GM19324 (cell line): ENCODE data around the gene ZCCHC7.
"Not testable (repeated sequence)": the region's sequence is repeated elsewhere in the genome, so short reads cannot be mapped to it uniquely, and the experiment has no call there.

Experiments
- ATAC-seq: cut with Tn5 transposase; IDR thresholded peaks from one replicate; pipeline ENCODE4 v1.9.1; 2021; ENCODE audit warnings: mild to moderate bottlenecking, moderate library complexity; ENCODE audit not compliant: unreplicated experiment, low FRiP score

Gene ZCCHC7

DNA sequence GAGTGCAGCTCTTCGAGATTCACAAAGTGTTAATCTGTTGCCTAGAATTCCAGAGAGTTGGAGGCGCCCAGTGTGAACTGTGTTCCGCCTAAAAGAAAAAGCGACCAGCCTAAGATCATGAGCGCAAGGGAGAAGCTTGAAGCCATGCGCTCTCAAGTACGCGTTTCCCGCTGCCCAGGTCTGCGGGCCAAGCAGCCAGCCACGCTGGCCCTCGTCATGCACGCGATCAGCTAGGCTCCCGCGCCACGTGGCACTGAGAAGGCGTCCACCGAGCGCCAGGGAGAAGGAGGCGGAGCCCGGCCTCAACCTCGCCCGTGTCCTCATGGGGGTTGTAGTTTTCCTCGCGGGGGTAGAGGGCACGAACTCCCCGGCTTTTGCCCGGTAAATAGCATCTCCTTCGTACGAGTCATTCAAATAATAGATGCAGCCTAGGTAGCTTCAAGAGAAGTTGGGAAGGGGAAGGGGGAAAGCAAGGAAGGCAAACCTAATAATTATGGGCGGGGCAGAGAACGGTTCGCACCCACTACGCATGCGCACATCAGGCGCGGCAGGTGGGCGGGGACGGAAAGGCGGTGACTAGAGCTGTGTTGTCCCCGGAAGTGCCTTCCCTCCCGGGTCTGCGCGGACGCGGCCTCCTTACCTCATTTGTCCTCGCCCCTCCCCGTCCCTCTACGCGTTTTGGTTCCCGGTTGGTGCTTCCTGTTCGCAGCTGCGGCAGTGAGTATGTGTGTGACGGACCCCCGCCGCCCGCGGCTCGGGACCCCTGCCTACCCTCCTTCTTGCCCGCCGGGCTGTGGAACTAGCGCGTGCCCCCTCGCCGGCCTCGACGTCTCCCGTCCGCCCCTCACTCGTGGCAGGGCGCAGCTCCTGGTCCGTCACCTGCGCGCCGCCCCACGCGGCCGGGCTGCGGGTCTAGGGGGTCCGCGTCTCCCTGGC, at the start of gene ZCCHC7:
TSS of gene ZCCHC7 (plus strand) at position 668 of the 936 bp plus-strand sequence.
- peak; percentile 96 for ATAC-seq

DNA sequence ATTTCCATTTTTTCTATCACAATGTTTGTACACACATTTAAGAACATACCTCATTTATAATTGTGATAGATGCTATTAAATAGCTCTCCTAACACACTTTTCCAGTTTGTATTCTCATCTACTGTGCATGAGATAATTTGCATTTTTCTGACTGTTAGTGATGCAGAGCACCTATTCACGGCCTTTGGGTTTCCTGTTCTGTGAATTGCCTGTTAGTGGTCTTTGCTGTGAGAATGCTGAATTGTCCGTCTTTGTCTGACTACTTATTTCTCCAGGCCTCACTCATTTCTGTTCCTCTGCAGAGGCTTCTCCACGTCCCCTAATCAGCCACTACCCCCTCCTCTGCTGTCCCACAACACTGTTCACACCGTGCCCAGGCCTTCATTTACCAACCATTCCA, 45.6 kb upstream of the ZCCHC7 start:
- ATAC-seq = not testable (repeated sequence)

DNA sequence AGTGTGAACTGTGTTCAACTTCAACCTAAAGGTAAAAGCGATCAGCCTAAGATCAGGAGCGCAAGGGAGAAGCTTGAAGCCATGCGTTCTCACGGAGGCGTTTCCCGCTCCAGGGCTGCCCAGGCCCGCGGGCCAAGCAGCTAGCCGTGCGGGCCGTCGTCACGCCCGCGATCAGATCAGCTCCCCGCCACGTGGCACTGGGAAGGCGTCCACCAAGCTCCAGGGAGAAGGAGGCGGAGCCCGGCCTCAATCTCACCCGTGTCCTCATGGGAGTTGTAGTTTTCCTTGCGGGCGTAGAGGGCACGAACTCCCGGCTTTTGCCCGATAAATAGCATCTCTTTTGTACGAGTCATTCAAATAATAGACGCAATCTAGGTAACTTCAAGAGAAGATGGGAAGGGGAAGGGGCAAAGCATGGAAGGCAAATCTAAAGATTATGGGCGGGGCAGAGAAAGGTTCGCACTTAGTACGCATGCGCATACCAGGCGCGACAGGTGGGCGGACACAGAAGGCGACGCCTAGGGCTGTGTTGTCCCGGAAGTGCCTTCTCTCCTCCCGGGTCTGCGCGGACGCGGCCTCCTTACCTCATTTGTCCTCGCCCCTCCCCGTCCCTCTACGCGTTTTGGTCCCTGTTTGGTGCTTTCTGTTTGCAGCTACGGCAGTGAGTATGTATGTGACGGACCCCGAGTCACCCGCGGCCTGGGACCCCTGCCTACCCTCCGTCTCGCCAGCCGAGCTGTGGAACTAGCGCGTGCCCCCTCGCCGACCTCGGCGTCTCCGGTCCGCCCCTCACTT, 40.8 kb upstream of the ZCCHC7 start:
- ATAC-seq = peak; percentile 96

DNA sequence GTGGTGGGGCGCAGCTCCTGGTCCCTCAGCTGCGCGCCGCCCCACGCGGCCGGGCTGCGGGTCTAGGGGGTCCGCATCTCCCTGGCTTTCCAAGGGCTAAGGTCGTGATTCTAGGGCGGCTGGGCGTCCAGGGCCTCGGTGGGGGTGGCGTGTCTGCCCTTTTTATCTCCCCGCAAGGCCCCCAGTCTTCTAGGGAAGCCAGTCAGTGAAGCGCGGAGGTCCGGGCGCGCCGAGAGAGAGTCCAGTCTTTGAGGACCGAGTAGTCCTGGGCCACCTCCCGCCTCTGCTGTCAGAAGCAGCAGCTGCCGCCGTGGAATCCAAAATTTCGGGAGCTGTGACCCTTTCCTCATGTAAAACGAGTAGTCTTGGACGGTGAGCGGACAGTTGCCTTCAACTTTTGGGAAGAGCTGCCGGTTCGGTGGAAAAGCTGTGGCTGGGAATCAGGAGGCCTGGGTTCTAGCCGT, 40.2 kb upstream of the ZCCHC7 start:
- not testable (repeated sequence) for ATAC-seq

DNA sequence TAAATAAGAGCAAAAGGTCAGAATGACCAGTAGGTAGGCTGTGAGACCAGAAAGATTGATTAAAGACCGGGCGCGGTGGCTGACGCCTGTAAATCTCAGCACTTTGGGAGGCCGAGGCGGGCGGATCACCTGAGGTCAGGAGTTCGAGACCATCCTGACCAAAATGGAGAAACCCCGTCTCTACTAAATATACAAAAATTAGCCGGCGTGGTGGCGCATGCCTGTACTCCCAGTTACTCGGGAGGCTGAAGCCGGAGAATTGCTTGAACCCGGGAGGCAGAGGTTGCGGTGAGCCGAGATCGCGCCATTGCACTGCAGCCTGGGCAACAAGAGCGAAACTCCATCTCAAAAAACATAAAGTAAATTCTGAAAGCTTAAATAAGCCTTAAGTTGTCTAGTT, 38.9 kb upstream of the ZCCHC7 start:
- not testable (repeated sequence) for ATAC-seq

DNA sequence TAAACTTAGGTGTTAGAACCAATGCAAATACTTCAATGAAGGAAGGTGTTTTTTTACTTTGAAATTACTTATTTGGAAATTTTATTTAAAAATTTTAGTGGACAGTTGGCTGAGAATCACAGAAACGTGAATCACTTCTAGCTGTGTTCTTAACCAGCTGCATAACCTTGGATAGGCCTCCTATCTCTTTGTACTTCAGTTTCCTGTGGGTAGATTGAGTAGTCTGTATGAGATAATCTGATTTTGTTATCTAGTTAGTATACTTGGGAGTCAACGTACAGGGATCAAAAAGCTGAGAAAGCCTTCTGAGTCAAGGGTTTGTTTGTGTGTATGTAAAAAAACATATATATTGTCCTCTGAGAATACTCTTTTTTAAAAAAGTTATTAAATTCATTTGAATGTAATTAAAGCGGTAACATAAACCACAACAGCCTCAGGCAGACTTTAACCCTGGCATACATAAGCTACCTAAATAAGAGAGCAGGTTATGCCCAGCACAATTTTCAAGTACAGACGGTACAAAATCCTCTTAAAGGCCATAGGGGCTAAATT, 38.1 kb upstream of the ZCCHC7 start:
- no peak for ATAC-seq

DNA sequence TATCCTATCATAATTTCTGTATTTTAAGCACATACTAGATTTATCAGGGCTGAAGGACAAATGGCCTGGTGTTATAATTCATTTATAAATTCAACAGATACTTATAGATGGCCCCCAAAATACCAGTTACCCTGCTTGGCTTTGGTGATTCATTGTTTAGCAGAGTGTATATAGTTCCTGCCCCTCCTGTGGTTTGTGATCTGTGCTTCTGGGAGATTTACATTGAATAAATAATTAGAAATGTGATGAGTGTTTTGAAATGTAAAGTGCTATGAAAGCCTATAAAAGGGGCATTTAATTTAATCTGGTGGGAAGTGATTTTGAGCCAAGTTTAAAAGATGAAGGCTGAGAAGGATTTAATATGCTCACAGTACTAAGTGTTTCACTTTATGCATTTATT, 36.7 kb upstream of the ZCCHC7 start:
- ATAC-seq = no peak

DNA sequence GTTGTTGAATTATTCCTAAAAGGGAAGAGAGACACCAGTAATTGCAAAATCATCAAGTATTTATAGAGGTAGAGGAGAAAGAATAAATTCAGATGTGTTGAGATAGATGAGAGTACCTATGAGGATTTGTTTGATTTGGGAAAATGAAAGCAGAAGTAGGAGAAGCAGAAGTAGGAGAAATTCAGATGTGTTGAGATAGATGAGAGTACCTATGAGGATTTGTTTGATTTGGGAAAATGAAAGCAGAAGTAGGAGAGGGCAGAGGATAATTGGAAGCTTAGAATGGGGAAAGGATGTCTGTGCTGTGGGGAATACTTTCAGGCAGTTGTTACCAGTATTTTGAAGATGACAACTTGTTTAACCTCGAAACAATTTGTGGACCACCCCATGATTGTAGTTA, 35.1 kb upstream of the ZCCHC7 start:
- no peak for ATAC-seq

DNA sequence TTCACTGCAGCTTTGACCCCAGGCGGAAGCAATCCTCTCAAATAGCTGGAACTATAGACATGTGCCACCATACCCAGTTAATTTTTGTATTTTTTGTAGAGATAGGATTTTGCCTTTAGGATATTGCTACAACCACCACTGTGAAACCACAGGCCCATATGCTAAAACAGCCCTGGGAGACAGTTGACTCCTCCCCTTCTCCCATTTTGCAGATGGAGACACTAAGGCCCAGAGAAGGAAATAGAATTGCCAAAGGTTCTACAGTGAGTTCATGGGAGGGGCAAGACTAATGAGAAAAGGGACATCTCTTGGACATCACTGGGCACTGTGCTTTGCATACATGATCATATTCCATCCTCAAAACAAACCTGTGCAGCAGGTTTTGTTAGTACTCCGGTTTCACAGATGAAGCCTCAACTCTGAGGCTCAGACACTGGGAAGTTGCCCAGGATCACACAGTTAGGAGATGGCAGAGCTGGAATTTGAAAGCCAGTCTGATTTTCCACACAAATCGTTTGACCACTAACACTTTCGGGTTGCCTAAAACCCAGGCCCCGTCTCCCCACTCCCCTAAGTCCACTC, 27.6 kb upstream of the ZCCHC7 start:
- not testable (repeated sequence) for ATAC-seq

DNA sequence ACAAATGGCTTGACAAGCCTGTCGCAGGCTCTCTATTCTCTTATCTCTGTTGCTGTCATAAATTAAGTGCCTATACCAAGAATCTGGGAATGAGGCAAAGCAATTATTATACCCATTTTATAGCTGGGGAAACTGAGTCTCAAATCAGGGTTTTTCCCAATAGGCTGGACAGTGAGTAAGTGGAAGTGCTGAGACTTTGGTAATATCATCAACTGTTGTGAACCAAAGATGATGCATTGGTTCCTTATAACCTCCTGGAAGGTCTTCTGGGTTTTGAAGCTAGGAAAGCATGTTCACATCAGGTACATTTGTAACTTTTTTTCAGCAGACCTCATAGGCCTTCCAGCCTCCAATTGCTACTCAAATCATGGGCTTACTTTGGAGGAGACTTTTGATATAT, 25.6 kb upstream of the ZCCHC7 start:
- ATAC-seq = no peak

DNA sequence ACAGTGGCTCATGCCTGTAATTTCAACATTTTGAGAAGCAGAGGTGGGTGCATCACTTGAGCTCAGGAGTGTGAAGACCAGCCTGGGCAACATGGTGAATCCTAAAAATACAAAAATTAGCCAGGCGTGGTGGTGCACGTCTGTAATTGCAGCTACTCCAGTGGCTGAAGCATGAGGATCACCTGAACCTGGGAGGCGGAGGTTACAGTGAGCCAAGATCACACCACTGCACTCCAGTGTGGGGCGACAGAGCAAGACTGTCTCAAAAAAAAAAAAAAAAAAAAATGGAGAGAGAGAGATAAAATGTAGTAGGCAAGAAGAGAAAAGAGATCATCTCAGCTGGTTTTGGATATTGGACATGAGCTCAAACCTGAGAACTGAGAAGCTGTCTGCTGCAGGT, 23.7 kb upstream of the ZCCHC7 start:
- ATAC-seq = no peak

DNA sequence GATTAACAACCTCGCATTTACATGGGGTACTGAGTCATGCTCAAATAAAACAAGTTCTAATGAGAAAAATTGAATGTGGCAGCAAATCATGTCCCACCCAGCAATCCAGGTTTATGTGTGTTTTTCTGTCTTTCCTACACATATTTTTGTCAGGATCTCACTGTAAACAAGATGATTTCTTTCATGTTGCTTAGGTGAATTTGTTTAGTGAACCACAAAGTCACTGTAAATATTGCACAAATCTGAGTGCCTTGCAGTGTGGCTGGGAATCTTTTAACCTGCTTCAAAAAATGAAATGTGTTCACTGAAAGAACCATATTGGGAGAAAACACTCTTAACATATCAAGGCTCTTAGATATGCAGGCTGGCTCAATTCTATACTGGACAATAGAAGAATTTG, 23.1 kb upstream of the ZCCHC7 start:
- ATAC-seq = no peak

DNA sequence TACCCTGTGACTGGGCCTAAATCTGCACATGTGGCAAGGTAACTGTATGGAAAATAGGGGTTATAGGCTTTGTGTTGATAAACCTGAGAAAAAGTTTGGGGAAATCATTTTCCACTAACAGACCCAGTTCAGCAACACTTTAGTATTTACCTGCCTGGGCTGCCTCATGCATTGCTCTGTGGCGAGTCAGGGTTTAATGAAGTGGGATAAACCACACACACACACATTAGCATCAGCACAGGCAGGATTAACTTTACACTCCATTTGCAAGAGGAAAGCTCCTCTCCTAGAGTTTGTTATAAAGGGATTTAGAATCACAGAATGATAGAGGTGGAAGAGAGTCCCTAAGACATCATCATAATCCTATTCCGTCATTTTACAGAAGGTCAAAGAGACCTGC, 20.0 kb upstream of the ZCCHC7 start:
- ATAC-seq = no peak

DNA sequence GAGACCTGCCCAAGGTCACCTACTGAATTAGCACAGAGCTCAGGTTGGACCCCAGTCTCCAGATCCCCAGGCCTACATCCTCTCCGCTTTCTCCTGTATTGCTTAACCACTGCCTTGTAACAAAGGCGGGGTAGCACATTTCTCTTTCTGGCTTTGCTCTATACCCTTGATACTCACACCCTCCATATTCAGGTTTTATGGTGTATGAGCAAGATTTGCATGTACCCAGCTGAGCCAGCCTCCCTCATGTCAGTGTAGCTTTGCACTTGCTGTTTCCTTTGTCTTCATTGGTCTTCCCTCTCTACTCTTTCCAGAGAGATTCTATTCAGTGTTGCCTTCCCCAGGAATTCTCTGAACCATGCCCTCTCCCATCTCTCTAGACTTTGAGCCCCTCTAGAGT, 19.6 kb upstream of the ZCCHC7 start:
- no peak for ATAC-seq

DNA sequence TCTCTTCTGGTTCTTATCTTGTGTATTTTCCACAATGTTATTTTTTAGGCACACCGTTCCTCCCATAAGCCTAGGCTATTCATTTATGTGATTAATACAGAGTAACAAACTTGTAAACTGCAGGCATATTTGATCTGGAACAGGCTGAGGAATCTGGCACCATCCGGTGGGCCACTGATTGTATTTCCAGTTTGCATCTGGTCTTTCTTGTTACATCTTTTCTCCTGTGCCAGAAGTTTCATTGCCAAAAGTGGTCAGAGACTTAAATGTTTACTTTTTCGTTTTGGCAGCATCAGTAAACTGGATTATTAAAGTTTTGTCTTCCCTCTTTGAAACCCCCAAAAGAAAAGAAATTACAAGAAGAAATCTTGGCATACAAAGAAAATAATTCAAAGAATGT, 17.9 kb upstream of the ZCCHC7 start:
- no peak for ATAC-seq

DNA sequence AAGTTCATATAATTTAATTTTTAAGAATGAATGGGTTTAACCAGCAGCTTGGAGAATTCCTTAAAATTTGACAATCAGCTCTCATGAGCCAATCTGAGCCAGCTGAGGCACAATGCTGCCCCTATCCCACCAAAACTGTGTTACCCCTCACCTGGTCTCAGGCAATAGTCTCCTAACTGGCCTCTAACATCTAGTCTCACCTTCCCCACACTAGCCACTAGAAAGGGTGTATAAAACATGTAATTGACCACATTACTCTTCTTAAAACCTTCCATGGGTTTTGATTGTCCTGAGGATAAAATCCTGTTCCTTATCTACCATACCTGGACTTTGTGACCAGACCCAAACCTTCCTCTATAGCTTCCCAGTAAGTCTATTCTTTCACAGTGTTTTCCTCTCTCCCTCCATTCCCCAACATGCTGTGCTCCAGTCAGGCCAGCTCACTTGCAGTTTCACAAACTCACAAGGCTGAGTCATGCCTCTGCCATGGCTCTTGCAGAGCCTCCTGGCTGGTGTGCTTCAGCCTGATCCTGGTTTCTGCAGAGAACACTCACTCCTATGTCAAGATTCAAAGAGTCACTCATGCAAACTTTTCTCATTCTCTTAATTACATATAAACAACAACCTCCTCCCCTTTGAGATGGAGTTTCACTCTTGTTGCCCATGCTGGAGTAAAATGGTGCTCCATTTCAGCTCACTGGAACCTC, 16.0 kb upstream of the ZCCHC7 start:
- ATAC-seq = no peak

DNA sequence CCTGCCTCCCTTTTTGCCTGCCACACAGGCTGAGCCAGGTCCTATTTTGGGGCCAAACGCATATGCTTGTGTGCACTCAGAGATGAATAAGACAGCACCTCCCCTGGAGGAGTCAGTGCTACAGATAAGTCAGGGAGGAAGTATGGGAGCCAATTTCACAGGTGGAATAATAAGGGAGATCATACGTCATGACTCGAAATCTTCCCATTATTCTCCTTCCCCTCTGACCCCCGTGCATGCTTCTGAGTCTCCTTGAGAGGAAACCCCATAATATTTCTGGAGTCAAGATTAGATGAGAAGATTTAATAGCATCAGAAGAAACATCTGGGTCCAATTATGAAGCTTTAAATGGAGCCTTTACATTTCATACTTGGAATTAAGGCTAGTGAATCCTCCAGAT, 15.1 kb upstream of the ZCCHC7 start:
- ATAC-seq = no peak

DNA sequence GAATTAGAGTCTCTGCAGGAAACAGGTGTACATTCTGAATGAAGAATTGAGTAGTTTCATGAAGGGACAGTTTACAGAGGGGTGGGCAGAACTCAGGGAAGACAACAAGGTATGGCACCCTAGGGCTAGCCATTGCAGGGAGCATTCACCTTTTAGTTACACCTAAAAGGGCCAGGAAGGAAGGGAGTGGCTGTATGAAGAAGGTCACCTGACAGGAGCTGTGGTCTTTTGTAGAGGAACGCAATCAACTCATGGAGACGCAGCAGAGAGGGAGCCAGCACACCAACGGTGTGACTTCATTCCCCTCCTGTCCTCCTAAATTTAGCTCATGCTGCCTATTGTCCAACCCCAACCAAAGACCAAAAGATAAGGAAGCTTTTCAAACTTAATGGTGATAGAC, 12.7 kb upstream of the ZCCHC7 start:
- ATAC-seq = no peak

DNA sequence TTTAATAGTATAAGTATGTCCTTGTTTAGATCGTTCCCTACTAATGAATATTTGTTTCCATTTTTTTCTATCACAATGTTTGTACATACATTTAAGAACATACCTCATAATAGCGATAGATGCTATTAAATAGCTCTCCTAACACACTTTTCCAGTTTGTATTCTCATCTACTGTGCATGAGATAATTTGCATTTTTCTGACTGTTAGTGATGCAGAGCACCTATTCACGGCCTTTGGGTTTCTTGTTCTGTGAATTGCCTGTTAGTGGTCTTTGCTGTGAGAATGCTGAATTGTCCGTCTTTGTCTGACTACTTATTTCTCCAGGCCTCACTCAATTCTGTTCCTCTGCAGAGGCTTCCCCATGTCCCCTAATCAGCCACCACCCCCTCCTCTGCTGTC, 5.9 kb upstream of the ZCCHC7 start:
- not testable (repeated sequence) for ATAC-seq

DNA sequence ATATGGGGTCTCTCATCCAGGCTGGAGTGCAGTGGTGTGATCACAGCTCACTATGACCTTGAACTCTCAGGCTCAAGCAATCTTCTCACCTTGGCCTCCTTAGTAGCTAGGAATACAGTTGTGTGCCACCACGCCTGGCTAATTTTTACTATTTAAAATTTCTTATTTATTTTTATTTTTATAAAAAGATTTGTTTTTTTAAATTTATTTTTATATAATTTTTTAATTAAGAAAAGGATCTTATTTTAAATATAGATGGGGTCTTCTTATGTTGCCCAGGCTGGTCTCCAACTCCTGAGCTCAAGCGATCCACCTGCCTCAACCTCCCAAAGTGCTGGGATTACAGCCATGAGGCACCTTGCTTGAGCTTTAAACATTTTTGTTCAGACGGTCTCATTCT, 2.4 kb upstream of the ZCCHC7 start:
- ATAC-seq = no peak
